ENCODE results near the gene ACSS2. TPM values are rescaled to one million over a fixed set of nuclear protein-coding genes. Genes with fewer than 3 reads are reported as not detected.

ACSS2 gene
- total RNA-seq, 1 donor from 2014 or later, result 42.7 TPM

- peak; percentile 69 for ATAC-seq
- no peak for DNase-seq (ENCODE audit: low spot score)
Observed at GRCh38 chr20:34904202-34904621, 27.8 kb downstream of the ACSS2 start.

DNA sequence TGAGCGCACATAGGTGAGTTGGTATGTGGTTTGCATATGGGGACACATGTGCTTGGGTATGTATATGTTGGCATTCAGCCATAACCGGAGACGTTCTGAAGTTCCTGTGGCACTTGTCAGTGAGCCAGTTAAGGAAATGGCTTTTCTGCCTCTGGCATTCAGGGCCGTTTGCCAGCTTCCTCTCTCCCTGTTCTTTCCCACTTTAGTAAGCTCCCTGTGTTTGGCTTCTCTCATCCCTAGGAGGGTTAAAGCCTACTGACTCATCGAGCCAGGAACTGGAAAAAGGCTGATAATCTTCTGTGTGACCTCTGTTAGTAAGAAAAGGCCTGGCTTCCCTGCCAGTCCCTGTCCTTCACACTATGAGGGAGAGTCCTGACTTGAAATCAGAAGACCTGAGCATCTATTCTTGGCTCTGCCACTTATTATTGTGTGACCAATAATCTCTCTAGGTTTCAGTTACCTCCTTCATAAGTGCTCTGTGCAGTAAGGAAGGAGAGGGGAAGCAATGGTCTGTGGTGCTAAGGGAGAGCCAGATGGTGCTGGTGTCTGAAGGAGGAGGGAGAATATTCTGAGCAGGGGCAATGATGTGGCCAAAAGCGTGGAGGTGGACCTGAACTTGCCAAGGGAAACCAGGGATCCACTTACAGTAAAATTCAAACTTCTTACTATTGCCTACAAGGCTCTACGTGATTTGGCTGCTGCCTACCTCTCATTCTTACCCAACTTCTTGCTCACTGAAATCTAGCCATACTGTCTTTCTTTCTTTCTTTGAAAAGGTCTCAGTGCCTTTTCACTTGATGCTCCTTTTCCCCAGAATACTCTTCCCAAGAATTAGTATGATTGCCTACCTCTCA is 31.4 kb downstream of the ACSS2 start:
- ATAC-seq (peak; percentile 59), DNase-seq (ENCODE audit: low spot score) (no peak)

DNA sequence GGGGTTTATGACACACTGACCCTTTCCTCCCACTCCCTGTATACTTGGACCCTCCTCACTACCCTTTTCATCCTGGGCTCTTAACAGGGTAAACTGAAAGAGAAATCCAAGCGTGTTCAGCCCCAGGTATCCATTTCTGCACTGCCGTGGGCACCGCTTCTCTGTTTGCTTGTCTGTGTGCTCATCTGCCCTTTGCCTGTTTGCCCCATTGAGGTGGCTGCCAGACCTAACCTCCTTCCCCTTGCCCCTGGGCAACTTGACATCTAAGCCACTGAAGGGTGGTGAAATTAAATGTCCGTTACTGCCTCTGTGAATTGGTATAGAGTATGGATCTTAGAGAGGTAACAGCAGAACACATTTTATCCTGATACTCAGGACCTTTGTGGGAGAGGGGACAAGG is 38.7 kb downstream of the ACSS2 start:
- peak; percentile 94 for ATAC-seq
- DNase-seq (ENCODE audit: low spot score), result peak; percentile 71

DNA sequence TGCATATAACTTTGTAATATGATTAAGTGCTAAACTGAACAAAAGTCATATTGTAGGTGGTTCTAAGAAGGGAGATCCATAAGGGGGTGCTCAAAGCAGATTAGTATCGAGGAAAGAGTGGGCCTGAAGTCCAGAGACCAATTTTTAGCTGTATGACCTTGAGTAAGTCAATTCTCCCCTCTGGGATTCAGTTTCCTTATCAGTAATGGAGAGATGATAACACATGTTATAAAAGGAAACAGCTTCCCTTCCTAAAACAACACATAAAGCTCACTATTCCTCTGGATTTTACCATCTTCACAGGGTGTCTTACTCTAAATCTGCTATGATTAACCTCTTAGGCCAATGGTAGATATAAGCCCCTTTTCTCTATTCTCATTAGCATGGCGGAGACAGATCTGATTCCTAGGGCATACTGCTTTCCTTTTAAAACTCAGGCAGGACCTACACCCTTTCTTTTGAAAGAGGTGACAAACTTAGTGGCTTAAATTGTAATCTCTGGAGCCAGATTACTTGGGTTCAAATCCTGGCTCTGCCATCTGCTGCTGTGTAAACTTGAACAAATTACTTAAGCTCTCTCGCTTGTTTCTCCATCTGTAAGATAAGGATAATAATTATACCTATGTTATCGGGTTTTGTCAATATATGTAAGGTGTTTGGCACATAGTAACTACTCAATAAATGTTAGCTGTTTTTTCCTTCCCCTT is 39.5 kb downstream of the ACSS2 start:
- ATAC-seq (no peak), DNase-seq (ENCODE audit: low spot score) (no peak)

DNA sequence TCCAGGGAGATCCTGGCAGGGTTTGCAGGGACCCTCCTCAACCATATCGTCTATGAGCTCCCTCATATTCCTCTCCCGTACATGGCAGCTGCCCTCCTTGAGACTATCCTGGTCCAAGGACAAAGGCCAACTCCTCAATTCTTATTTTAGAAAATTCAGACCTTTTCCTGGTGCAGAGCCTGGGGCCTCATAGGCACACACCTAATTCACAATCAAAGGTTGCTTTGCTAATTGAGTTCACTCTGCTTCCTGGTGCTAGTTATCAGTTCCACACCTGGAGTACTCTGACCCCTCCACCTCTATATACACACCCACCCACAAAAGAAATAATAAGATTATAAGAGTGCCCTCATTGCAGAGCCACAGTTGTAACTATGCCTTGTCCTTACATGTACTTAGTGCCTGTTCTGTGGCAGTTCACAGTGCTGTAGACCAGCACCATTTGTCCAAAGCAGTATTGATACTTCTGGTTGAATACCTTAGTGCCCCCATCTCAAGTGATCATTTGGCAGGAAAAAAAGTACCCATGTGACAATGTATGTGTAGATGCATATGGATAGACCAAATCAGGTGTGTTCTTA is 40.5 kb downstream of the ACSS2 start:
- ATAC-seq (no peak), DNase-seq (ENCODE audit: low spot score) (no peak)

DNA sequence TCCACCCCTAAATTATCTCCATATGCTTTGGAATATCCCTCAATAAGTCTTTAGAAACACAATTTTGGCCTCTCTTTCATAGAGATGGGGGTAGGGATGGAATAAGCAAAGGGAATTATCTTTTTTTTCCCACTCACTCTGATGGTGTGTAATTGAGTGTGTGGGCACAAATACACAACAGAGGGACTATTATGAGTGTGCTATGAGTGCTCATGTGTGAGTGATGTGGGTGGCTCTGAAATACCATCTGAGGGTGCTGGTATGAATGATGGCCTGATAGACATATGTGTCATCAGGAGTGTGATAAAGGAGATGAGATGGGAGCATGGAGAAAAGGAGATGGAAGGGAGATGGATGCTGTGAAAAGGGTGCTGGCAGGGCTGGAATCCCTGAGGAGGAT is 43.6 kb downstream of the ACSS2 start:
- DNase-seq (ENCODE audit: low spot score), result no peak
- ATAC-seq, result no peak

- ATAC-seq (no peak), DNase-seq (ENCODE audit: low spot score) (no peak)
Observed at GRCh38 chr20:34921436-34921835, 45.0 kb downstream of the ACSS2 start.

GRCh38 chr20:34922654-34923381 is 46.4 kb downstream of the ACSS2 start:
- ATAC-seq (peak; percentile 93), DNase-seq (ENCODE audit: low spot score) (peak; percentile 55)

DNA sequence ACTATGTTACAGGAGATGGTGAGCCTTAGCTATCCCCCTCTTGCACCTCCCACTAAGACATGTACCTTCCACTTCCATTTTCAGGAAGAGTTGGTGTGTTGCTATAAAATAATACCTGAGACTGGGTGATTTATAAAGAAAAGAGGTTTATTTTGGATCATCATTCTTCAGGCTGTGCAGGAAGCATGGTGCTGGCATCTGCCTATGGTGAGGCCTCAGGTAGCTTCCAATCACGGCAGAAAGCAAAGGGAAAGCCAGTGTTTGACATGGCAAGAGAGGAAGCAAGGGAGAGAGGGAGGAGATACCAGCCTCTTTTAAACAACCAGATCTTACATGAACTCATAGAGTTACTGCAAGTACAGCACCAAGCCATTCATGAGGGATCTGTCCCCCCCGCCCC is 47.0 kb downstream of the ACSS2 start:
- DNase-seq (ENCODE audit: low spot score), result no peak
- ATAC-seq, result no peak

DNA sequence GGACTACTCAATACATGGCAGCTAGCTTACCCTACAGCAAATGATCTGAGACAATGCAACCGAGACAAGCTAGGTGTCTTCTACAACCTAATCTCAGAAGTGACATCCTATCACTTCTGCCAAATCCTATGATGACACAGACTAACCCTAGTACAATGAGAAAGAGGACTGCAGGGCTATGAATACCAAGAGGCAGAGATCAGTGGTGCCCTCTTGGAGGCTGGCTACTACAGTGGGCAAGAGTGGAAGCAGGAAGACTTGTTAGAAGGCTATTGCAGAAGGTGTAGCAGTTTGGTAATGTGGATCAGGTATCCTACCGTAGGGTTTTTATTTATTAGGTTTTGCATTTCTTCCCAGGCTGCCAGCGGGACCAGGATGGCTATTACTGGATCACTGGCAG is 48.9 kb downstream of the ACSS2 start:
- no peak for ATAC-seq
- DNase-seq (ENCODE audit: low spot score), result no peak

DNA sequence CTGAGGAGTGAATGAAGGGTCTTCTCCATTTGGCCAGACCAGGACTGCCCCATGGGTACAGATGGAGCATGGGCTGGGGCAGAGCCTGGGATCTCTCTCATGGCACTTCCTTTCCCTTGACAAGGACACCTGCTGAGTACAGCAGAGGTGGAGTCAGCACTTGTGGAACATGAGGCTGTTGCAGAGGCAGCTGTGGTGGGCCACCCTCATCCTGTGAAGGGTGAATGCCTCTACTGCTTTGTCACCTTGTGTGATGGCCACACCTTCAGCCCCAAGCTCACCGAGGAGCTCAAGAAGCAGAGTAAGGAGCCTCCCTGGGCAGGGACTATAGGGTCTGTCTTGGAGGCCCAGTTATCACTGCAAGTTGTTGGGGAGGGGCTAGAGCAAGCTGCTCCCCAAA is 49.6 kb downstream of the ACSS2 start:
- DNase-seq (ENCODE audit: low spot score) (no peak), ATAC-seq (no peak)

DNA sequence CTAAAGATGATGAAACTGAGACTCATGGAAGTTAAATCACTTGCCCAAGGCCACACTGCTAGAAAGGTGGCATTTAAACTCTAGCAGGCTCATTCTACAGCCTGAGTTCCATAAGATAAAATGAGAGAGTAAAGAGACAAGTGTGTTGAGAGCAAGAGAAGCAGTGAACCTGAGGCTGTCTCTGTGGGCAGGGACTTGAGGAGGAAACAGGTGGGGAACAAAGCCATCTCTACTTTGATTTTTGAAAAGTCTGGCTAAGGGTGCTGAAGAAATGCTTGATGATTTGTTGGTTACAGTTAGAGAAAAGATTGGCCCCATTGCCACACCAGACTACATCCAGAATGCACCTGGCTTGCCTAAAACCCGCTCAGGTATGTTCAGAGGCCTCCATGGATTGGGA is 50.2 kb downstream of the ACSS2 start:
- no peak for ATAC-seq
- no peak for DNase-seq (ENCODE audit: low spot score)

DNA sequence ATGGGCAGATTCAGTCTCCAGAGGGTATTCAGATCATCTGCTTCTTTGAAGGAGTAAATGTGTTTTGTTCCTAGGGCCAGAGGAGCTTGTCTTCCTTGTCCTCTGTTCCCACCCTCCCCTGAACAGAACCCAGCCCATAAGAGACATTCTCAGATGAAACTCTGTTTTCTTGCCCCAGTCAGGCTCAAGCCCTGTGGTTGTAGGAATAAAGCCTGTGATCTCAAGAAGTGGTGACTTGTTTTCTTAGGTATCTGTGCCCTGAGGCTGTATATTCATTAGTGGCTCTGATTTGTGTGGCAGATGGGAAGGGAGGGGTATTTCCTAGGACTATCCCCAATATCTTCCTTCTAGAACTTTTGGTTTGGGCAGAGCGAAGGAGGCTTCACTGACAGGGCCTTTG is 51.3 kb downstream of the ACSS2 start:
- no peak for ATAC-seq
- DNase-seq (ENCODE audit: low spot score), result no peak

- ATAC-seq, result no peak
- DNase-seq (ENCODE audit: low spot score), result no peak
Observed at GRCh38 chr20:34928411-34928810, 52.0 kb downstream of the ACSS2 start.

DNA sequence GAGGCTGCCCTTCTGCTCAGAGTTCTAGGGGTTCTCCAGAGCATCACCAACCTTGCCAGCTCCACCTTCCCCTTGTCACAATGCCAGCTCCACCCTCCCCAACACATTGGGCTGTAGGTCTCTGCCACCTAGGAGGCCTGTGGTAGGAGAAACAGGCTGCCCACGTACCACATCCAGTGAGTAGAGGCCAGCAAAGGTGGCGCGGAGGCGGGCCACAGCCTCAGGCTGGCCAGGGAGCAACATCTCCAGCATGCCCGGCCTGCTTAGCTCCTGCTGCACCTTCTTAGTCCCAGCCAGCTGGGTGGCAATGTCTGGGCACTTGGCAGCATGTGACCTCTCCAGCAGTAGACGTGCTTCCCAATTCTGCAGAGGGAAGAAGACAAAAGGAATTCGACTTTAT is 55.4 kb downstream of the ACSS2 start:
- DNase-seq (ENCODE audit: low spot score) (no peak), ATAC-seq (peak; percentile 30)

DNA sequence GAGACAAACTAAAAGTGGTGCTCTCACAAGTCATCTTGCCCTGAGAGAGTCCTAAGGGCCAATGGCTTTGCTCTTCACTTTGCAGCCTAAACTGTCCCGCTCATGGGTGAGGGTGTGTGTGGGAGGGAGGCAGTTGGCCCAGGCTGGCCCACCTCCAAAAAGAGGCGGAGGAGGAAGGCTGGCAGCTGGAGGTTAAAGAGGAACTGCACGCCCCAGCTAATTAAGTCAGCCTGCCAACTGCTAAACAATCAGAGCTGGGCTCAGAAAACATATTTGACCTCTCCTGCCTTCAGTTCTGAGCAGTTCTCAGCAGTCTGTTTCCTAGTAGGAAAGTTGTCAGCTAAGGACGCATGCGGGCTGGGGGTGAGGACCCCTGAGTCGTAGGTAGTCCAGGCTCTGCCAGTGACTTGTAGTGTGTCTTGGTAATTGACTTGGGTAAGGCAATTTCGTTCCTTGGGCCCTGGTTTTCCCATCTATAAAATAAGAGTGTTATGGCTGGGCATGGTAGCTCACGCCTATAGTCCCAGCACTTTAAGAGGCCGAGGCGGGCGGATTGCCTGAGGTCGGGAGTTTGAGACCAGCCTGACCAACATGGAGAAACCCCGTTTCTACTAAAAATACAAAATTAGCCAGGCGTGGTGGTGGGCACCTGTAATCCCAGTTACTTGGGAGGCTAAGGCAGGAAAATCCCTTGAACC is 62.2 kb downstream of the ACSS2 start:
- DNase-seq (ENCODE audit: low spot score) (peak; percentile 67), ATAC-seq (peak; percentile 87)

DNA sequence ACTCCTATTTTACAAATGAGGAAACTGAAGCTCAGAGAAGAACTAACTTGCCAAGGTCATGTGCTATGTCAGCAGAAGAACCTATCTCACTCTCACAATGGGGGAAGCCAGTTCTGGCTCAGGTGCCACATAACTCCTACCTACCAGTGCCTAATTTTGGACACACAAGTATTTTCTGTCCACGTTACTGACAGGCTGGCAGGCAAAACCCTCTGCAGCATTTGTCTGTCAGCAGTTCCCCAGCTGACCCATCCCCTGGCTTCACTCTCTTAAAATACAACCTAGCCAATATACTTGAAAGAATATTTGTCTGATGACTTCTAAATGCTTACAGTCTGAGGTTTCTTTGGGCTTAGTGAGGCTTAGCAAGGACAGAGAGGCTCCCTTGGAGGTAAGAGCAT is 63.7 kb downstream of the ACSS2 start:
- DNase-seq (ENCODE audit: low spot score), result no peak
- no peak for ATAC-seq

DNA sequence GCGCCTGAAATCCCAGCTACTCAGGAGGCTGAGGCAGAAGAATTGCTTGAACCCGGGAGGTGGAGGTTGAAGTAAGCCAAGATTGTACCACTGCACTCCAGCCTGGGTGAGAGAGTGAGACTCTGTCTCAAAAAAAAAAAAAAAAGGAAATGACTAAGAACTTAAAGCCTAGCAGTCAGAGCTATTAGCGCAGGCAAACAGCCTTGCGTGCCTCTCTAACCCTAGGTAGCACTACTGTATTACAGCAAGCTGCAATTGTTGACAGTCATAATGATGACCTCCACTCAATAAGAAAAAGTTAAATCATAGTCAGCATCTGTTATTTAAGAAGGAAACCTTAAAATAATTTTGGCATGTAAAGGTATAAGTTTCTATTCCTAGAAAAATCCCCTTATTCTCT is 64.8 kb downstream of the ACSS2 start:
- no peak for DNase-seq (ENCODE audit: low spot score)
- no peak for ATAC-seq

DNA sequence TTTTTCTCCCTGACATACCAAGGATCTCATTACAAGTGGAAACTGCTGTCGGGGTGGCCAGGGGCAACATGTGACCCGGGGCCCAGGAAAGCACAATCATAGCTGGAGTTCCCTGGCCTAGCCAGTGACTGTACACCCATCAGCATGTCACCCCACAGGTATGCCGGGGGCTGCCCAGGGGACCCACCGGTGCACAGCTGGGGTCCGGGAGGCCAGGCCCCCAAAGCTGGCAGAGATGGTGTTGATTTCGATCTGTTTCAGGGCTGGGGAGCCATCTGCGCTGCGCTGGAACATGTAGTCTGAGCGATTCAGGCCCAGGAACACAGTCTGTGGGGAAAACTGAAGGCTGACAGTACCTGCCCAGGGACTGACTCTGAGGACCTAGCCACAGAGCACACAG is 65.9 kb downstream of the ACSS2 start:
- ATAC-seq (no peak), DNase-seq (ENCODE audit: low spot score) (no peak)

DNA sequence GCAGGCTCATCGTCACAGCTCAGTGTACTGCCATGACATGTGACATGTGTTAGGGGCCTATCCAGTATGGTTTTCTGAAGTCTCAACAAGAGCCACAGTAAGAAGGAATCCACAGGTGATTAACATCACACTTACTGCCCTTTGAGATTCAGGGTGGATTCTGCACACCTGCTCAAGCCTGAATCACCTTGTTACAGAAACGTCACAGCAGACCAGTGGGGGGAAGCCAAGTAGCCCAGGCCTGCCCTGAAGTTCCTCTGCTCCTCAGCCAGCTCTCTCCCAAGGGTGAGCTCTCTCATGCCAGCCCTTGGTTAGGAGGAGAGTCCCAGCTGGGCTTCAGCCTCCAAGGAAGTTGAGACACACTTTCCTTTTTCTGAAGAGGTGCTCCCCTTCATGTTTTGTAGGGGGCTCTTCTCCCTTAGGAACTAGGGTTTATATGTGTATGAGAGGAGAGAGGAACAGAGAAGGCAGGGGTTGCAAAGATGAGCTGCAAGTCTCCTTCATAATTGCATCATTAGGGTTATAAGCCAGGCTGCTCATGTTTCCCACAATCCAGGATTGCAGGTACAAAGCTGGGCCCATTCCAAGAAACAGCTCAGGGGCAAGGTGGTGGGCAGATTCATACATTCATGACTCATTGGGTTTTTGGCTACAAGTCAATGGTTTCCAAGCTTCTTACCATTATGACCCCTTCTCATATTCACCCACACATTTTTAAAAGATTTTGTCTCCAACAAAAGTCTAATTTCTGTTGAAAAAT is 67.6 kb downstream of the ACSS2 start:
- DNase-seq (ENCODE audit: low spot score), result no peak
- ATAC-seq, result no peak
